ENCODE data around the gene UVRAG. TPM values are rescaled to one million over a fixed set of nuclear protein-coding genes. Genes with fewer than 3 reads are reported as not detected.

The UVRAG gene
- total RNA-seq, 1 donor, result 28.2 TPM

GRCh38 chr11:76090174-76090573 is 275.2 kb downstream of the UVRAG start:
- DNase-seq (ENCODE audit: insufficient read length, low spot score, missing footprints), result no peak
- no peaks in the 10 kb centered on the region for H3K9me3 ChIP-seq (ENCODE audit: low read depth, low read length)
- H3K4me2 ChIP-seq (ENCODE audit: insufficient read depth, low read length), result no peak overlapping the region
- H4K20me1 ChIP-seq (ENCODE audit: insufficient read depth, low read length), result peaks cover 4% of the 10 kb centered on the region
- no peak overlapping the region for H3K27ac ChIP-seq (ENCODE audit: low read depth, low read length)
- no peaks in the 10 kb centered on the region for H3K27me3 ChIP-seq (ENCODE audit: insufficient read depth, low read length)
- H3K4me1 ChIP-seq (ENCODE audit: insufficient read depth, low read length), result peaks cover 19% of the 10 kb centered on the region
- no peak overlapping the region for H2AFZ ChIP-seq (ENCODE audit: low read length)
- no peaks in the 10 kb centered on the region for H3K79me2 ChIP-seq (ENCODE audit: insufficient read depth, low read length)
- no peaks in the 10 kb centered on the region for H3K36me3 ChIP-seq (ENCODE audit: insufficient read depth, low read length)
- no peak overlapping the region for H3K4me3 ChIP-seq (ENCODE audit: insufficient read depth, low read length)
- no peak for TF ChIP-seq CTCF (IDR thresholded peaks at IDR 0.05; ENCODE audit: extremely low read depth, low read depth, low read length)

GRCh38 chr11:76090821-76091220 is 275.8 kb downstream of the UVRAG start:
- no peak for DNase-seq (ENCODE audit: insufficient read length, low spot score, missing footprints)
- no peak overlapping the region for H3K4me2 ChIP-seq (ENCODE audit: insufficient read depth, low read length)
- no peak for TF ChIP-seq CTCF (IDR thresholded peaks at IDR 0.05; ENCODE audit: extremely low read depth, low read depth, low read length)

GRCh38 chr11:76094740-76095139 is 279.7 kb downstream of the UVRAG start:
- Histone ChIP-seq H3K4me3 (ENCODE audit: insufficient read depth, low read length) (no peak overlapping the region), H4K20me1 (ENCODE audit: insufficient read depth, low read length) (peaks cover 4% of the 10 kb centered on the region), H3K27me3 (ENCODE audit: insufficient read depth, low read length) (no peaks in the 10 kb centered on the region), H3K4me2 (ENCODE audit: insufficient read depth, low read length) (no peak overlapping the region), H2AFZ (ENCODE audit: low read length) (no peak overlapping the region), H3K9me3 (ENCODE audit: low read depth, low read length) (no peaks in the 10 kb centered on the region), H3K79me2 (ENCODE audit: insufficient read depth, low read length) (no peaks in the 10 kb centered on the region), H3K36me3 (ENCODE audit: insufficient read depth, low read length) (no peaks in the 10 kb centered on the region), H3K4me1 (ENCODE audit: insufficient read depth, low read length) (no peaks in the 10 kb centered on the region), H3K27ac (ENCODE audit: low read depth, low read length) (no peak overlapping the region)
- DNase-seq (ENCODE audit: insufficient read length, low spot score, missing footprints), result no peak
- TF ChIP-seq CTCF (IDR thresholded peaks at IDR 0.05; ENCODE audit: extremely low read depth, low read depth, low read length), result no peak

More at GRCh38 chr11:76090821-76091220, 275.8 kb downstream of the UVRAG start:
- no peaks in the 10 kb centered on the region for H3K79me2 ChIP-seq (ENCODE audit: insufficient read depth, low read length)
- H3K27ac ChIP-seq (ENCODE audit: low read depth, low read length), result no peak overlapping the region
- H3K4me1 ChIP-seq (ENCODE audit: insufficient read depth, low read length), result peaks cover 19% of the 10 kb centered on the region
- no peaks in the 10 kb centered on the region for H3K27me3 ChIP-seq (ENCODE audit: insufficient read depth, low read length)
- H3K36me3 ChIP-seq (ENCODE audit: insufficient read depth, low read length), result no peaks in the 10 kb centered on the region
- peaks cover 4% of the 10 kb centered on the region for H4K20me1 ChIP-seq (ENCODE audit: insufficient read depth, low read length)
- no peak overlapping the region for H2AFZ ChIP-seq (ENCODE audit: low read length)
- H3K4me3 ChIP-seq (ENCODE audit: insufficient read depth, low read length), result no peak overlapping the region
- no peaks in the 10 kb centered on the region for H3K9me3 ChIP-seq (ENCODE audit: low read depth, low read length)

GRCh38 chr11:76095891-76096290 is 280.9 kb downstream of the UVRAG start:
- peaks cover 4% of the 10 kb centered on the region for H4K20me1 ChIP-seq (ENCODE audit: insufficient read depth, low read length)
- no peak overlapping the region for H3K4me3 ChIP-seq (ENCODE audit: insufficient read depth, low read length)
- DNase-seq (ENCODE audit: insufficient read length, low spot score, missing footprints), result no peak
- no peaks in the 10 kb centered on the region for H3K4me1 ChIP-seq (ENCODE audit: insufficient read depth, low read length)
- no peak overlapping the region for H3K27ac ChIP-seq (ENCODE audit: low read depth, low read length)
- H3K79me2 ChIP-seq (ENCODE audit: insufficient read depth, low read length), result no peaks in the 10 kb centered on the region
- no peaks in the 10 kb centered on the region for H3K27me3 ChIP-seq (ENCODE audit: insufficient read depth, low read length)
- no peak overlapping the region for H3K4me2 ChIP-seq (ENCODE audit: insufficient read depth, low read length)
- H2AFZ ChIP-seq (ENCODE audit: low read length), result no peak overlapping the region
- H3K9me3 ChIP-seq (ENCODE audit: low read depth, low read length), result no peaks in the 10 kb centered on the region
- no peak for TF ChIP-seq CTCF (IDR thresholded peaks at IDR 0.05; ENCODE audit: extremely low read depth, low read depth, low read length)
- H3K36me3 ChIP-seq (ENCODE audit: insufficient read depth, low read length), result no peaks in the 10 kb centered on the region

Measured in osteoblast (primary cell).